ENCODE data around the gene THAP3. TPM values are rescaled to one million over a fixed set of nuclear protein-coding genes. Genes with fewer than 3 reads are reported as not detected.

The THAP3 gene
- total and polyA plus RNA-seq, 2 of the 8 experiments (the other 6 are each of a cell fraction or from before 2014, with no cell fraction given), result 8.2 to 15.3 TPM

GRCh38 chr1:6596351-6596750, 28.3 kb upstream of the THAP3 start:
- 94% methylated on average over 7 of the region's 7 CpGs; no CpG with 5 or more reads in 1 of the 2 experiments for WGBS, 2 experiments (ENCODE audit: extremely low coverage in 1 of 2, insufficient coverage in 1 of 2, insufficient read length in 1 of 2, insufficient replicate concordance in 2 of 2, low coverage in 1 of 2, low lambda C conversion rate in 2 of 2, missing lambda C conversion rate in 1 of 2)
- H3K27ac ChIP-seq (ENCODE audit: low read depth, low read length), result no peak overlapping the region
- no peak for FAIRE-seq
- TF ChIP-seq KDM4A (IDR thresholded peaks at IDR 0.05; ENCODE audit: low read depth, low read length, severe bottlenecking), result no peak
- TF ChIP-seq TBP (IDR thresholded peaks at IDR 0.05; ENCODE audit: low read depth, low read length), result no peak
- no peak for TF ChIP-seq SRF (IDR thresholded peaks at IDR 0.05; ENCODE audit: low read depth, low read length)
- TF ChIP-seq CTCF (IDR thresholded peaks at IDR 0.05; ENCODE audit: control extremely low read depth in 1 of 3, insufficient read depth in 1 of 3, low read depth in 1 of 3, low read length in 3 of 3), result no peak
- no peak for TF ChIP-seq POU5F1 (IDR thresholded peaks at IDR 0.05; ENCODE audit: low read depth, low read length)
- no peak for TF ChIP-seq ATF2 (IDR thresholded peaks at IDR 0.05; ENCODE audit: low read length)
- TF ChIP-seq RBBP5 (IDR thresholded peaks at IDR 0.05; ENCODE audit: borderline replicate concordance, low read depth, low read length), result no peak
- no peak for TF ChIP-seq CEBPB (IDR thresholded peaks at IDR 0.05; ENCODE audit: low read depth, low read length)
- no peak for TF ChIP-seq HDAC2 (IDR thresholded peaks at IDR 0.05; ENCODE audit: borderline replicate concordance in 1 of 2, low read depth in 2 of 2, low read length in 2 of 2)

More at GRCh38 chr1:6596351-6596750, 28.3 kb upstream of the THAP3 start:
- Histone ChIP-seq H3K23ac (ENCODE audit: insufficient read length) (no peak overlapping the region), H4K5ac (ENCODE audit: insufficient read length, low read depth, low read length) (no peak overlapping the region), H2BK120ac (replicated peaks; ENCODE audit: low read depth, low read length) (no peak overlapping the region), H3K4me2 (ENCODE audit: insufficient read depth in 1 of 2, low read depth in 2 of 2, low read length in 2 of 2) (no peak overlapping the region), H3K79me2 (ENCODE audit: control insufficient read depth in 1 of 2, insufficient read depth in 2 of 2, low read length in 2 of 2) (peaks cover 13 to 45% of the 10 kb centered on the region in 2 experiments; a peak in 3 of 4 replicates), H4K20me1 (replicated peaks in 1 of 2; ENCODE audit: control insufficient read depth in 1 of 2, insufficient read depth in 2 of 2, low read length in 2 of 2) (peaks cover 27 to 51% of the 10 kb centered on the region in 2 experiments), H3K27me3 (replicated peaks in 1 of 4; ENCODE audit: control insufficient read depth in 3 of 4, extremely low read depth in 1 of 4, insufficient read depth in 3 of 4, low read length in 3 of 4) (no peaks in the 10 kb centered on the region; a peak in 1 of 7 replicates), H3K4me1 (replicated peaks in 1 of 4; ENCODE audit: control insufficient read depth in 3 of 4, insufficient read depth in 4 of 4, low read length in 3 of 4) (peaks cover 0 to 6% (median 4%) of the 10 kb centered on the region in 4 experiments; a peak in 3 of 7 replicates), H3K79me1 (ENCODE audit: low read depth, low read length) (peaks cover 14% of the 10 kb centered on the region), H2AK5ac (ENCODE audit: low read depth, low read length) (no peak overlapping the region), H3K9me3 (ENCODE audit: insufficient read depth in 2 of 2, low read depth in 1 of 2, low read length in 1 of 2) (no peaks in the 10 kb centered on the region), H3K56ac (replicated peaks; ENCODE audit: insufficient read length, low read depth, low read length) (no peak overlapping the region), H2BK5ac (ENCODE audit: low read depth, low read length) (no peak overlapping the region), H4K8ac (ENCODE audit: extremely low read depth, insufficient read depth, low read length) (no peak overlapping the region), H2BK20ac (ENCODE audit: low read length) (no peak overlapping the region), H3K9ac (replicated peaks in 1 of 4; ENCODE audit: extremely low read depth in 1 of 4, low read depth in 3 of 4, low read length in 3 of 4) (no peak overlapping the region), H3K14ac (ENCODE audit: insufficient read length) (no peak overlapping the region), H4K91ac (replicated peaks; ENCODE audit: insufficient read length, low read length) (no peak overlapping the region), H2AFZ (ENCODE audit: low read length) (no peak overlapping the region), H2BK15ac (ENCODE audit: low read length) (no peak overlapping the region), H3K23me2 (ENCODE audit: low read depth, low read length) (peaks cover 8% of the 10 kb centered on the region; the same call in 1 of the 2 replicates), H2BK12ac (ENCODE audit: low read depth, low read length) (no peak overlapping the region), H3K4ac (replicated peaks; ENCODE audit: insufficient read length, low read depth, low read length) (no peak overlapping the region), H3K36me3 (ENCODE audit: control insufficient read depth in 2 of 4, insufficient read depth in 4 of 4, low read length in 3 of 4) (peaks cover 10 to 41% (median 37%) of the 10 kb centered on the region in 4 experiments), H3K4me3 (ENCODE audit: extremely low read depth in 1 of 4, insufficient read depth in 2 of 4, low read depth in 3 of 4, low read length in 4 of 4) (no peak overlapping the region), H3K18ac (ENCODE audit: extremely low read depth, low read length) (no peak overlapping the region)
- no peak for DNase-seq (ENCODE audit: low read depth in 1 of 2, low spot score in 2 of 2)
- ChIA-PET CTCF (ENCODE audit: partially characterized antibody) (interaction anchor here (0.5 kb wide), 1 partner anchor 55 kb away, joined by 3 read pairs; no protein-coding TSS in a partner anchor), POLR2A (ENCODE audit: partially characterized antibody) (interaction anchor here (0.7 to 10.8 kb wide), 3 partner anchors 10 to 134 kb away, joined by 3 to 196 read pairs (median 175); partner anchors contain the start of genes THAP3 and ZBTB48)

Measured in H1 (cell line).